Measurements from ENCODE around the gene SLC22A14.

The SLC22A14 gene

GRCh38 chr3:38346587-38347410, 64.7 kb downstream of the SLC22A14 start, which contains the start of gene XYLB:
XYLB (plus strand) TSS chr3:38346785; CDS start chr3:38346869, 84 bp downstream.
- peak; percentile 51 for DNase-seq

DNA sequence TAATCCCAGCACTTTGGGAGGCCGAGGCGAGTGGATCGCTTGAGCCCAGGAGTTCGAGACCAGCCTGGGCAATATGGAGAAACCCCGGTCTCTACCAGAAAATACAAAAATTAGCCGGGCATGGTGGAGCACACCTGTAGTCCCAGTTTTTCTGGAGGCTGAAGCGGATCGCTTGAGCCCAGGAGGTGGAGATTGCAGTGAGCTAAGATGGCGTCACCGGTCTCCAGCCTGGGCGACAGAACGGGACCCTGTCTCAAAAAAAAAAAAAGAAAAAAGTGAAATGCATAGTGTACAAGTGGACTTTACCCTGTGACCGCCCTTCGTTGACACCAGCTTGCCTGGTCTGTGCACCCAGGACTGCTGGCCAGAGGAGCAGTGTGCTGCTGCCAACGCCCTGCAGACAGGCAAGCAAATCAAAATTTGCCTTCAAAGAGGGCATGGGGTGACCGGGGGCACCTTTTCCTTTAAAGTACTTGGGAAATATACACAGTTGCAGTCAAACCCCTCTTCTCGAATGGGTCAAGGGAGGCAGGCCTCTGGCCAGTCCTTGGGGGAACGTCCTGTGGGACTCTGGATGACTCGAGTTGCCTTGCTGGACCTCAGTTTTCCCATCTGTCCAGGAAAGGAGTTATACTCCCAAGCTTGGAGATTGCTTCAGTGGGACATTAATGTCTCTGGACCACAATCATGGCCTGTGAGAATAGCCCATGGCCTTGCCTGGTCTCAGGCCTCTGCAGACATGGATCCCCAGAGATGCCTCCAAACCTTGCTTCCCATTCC, 65.5 kb downstream of the SLC22A14 start:
- no peak for DNase-seq

GRCh38 chr3:38348903-38349302, 66.8 kb downstream of the SLC22A14 start:
- DNase-seq, result no peak

DNA sequence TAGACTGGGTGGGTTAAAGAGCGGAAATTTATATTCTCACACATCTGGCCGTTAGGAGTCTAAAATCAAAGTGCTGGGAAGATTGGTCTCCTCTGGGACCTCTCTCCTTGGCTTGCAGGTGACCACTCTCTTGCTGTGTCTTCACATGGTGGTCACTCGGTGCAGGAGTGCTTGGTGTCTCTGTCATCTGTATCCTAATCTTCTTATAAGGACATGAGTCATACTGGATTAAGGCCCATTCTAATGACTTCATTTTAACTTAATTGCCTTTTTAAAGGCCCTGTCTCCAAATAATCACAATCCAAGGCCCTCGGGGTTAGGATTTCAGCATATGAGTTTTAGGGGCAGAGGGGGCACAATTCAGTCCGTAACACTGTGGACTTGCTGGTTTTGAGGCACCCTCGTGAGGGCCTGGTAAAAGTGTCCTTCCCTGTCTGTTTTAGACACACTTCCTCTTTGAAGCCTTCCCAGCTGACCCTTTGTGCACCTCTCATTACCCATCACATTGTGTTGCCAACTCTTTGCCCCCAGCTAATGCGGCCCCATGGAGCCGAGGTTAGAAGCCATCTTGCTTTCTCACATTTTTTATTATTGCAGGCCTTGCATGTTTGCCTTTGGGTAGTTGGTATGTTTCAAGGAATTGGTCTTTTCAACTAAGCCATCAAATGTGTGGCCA, 67.7 kb downstream of the SLC22A14 start:
- DNase-seq, result no peak

DNA sequence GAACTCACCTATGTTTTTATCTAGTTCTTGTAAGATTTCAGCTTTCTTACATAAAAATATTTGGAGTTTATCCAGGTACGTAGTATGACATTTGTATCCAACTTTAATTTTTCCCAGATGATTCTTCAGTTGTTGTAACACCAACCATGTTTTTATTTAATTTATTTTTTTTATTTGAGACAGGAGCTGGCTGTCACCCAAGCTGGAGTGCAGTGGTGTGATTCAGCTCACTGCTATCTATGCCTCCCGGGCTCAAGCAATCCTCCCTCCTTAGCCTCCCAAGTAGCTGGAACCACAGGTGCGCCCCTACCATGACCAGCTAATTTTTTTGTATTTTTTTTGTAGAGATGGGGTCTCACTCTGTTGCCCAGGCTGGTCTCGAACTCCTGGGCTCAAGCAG, 71.1 kb downstream of the SLC22A14 start:
- no peak for DNase-seq

GRCh38 chr3:38354588-38355330, 72.7 kb downstream of the SLC22A14 start:
- DNase-seq, result no peak

DNA sequence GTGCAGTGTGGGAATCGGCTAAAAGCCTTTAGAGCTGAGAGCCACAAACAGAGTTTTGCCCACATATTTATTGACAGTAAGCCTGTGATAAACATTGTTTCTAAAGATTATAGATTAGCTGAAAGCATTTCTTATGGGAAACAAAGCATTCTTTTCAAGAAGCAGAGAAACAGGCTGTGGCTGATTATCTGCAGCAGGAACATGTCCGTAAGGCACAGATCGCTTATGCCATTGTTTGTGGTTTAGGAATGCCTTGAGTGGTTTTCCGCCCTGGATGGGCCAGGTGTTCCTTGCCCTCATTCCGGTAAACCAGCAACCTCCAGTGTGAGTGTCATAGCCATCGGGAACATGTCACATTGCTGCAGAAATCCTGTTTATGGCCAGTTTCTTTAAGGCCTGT, 76.9 kb downstream of the SLC22A14 start:
- no peak for DNase-seq

DNA sequence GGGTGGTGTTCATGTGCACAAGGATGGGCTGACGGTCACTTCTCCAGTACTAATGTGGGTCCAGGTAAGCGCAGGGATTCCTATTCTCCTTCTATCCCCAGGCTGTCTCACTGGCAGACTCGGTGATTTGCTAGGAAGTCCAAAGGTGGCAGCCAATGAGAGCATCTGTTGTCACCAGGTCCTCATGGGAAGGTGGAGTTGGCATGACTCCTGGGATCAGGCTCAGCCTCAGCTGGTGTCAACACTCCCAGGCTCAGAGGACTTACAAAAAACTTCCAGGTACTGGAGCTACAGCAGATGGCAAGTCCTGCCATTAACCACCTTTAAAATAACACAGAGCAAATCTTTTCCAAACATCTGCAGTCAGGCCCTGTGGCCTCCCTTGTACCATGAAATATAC, 78.3 kb downstream of the SLC22A14 start:
- no peak for DNase-seq

- DNase-seq, result no peak
Observed at GRCh38 chr3:38361496-38361895, 79.4 kb downstream of the SLC22A14 start.

GRCh38 chr3:38362825-38363224, 80.7 kb downstream of the SLC22A14 start:
- no peak for DNase-seq

- no peak for DNase-seq
Observed at GRCh38 chr3:38364721-38365400, 82.8 kb downstream of the SLC22A14 start.

GRCh38 chr3:38365469-38366062, 83.5 kb downstream of the SLC22A14 start:
- DNase-seq, result no peak

DNA sequence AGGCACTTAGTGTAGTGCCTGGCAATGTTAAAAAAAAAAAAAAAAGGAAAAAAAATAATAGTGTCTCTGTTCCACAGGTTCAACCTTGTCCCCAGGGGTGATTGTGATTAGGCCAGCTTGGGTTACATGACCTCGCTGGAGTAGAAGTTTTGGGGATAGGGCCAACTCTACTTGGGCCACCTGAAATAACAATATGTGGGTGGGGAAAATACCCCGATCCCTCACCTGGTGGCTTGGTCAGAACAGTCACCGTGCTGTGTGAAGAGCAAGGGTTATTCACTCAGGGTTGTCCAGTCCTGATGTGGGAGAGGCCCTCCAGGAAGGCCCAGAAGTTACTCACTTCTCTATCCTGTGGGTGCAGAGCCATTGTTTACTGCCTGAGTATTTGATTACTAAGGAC, 84.0 kb downstream of the SLC22A14 start:
- no peak for DNase-seq

DNA sequence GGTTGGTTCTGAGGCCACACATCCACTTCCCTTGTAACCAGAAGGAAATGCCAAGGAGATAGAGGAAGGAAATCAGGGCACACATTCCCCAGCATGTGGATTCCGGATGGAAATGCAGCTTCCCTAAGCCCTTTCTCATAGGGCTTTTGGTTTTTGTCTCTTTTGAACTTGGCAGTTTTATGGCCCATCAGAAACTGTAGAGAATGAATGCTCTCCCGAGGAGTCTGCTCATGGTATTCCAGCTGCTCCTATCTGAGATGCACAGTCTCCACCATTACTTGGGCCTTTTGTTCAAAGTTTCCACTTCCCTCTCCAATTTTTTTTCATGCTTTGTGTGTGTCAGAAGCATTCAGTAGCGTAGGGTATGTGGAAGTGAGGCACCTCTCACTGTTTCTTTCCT, 85.7 kb downstream of the SLC22A14 start:
- DNase-seq, result no peak

Data from effector CD8-positive, alpha-beta T cell (primary cell).